Left renal cortex interstitium (tissue), 4 donors: ENCODE measurements around the gene C12orf75. TPM values are rescaled to one million over a fixed set of nuclear protein-coding genes. Genes with fewer than 3 reads are reported as not detected.
A peak's percentile ranks its signal among the peaks of the same experiment; 100 is the strongest.

ENCODE experiments used
- DNase-seq, 4 donors: peaks; one replicate each; pipeline ENCODE4 v3.0.0-alpha.2; 2013; ENCODE audit warnings: low read depth in 4 of 4, low spot score in 2 of 4, missing footprints in 1 of 4
- polyA plus RNA-seq, 4 donors: library from polyadenylated mRNA; unstranded; fragments of 120-200 nt; gene quantifications; one replicate each; pipeline ENCODE4 v1.2.1, GENCODE V29; 2013; ENCODE audit not compliant: insufficient read length in 4 of 4

The C12orf75 gene
- polyA plus RNA-seq, 4 donors, result 75.2 to 81.6 (median 76.9) TPM

DNA sequence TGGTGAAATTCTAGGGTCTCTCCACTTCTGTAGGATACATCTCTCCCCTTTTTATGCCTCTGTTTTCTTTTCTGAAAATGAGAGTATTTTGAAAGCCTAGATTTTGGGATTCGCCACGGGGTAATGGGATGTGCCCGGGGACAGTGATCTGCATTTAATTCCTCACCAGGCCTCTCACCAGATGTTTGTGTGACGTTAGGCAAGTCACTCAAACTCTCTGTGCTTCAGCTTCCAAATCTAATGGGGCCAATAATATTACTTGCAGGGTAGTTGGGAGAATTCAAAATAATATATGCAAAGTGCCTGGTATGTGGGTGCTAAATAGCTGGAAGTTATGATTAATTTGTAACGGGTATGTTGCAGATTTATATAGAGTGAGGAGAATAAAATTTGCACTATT, 78.8 kb downstream of the C12orf75 start:
- DNase-seq, result no peak

- peak; percentile 43 to 59 (median 48) for DNase-seq
Observed at GRCh38 chr12:105409801-105410471, 79.4 kb downstream of the C12orf75 start.

- no peak for DNase-seq
Observed at GRCh38 chr12:105413911-105414487, 83.5 kb downstream of the C12orf75 start.

DNA sequence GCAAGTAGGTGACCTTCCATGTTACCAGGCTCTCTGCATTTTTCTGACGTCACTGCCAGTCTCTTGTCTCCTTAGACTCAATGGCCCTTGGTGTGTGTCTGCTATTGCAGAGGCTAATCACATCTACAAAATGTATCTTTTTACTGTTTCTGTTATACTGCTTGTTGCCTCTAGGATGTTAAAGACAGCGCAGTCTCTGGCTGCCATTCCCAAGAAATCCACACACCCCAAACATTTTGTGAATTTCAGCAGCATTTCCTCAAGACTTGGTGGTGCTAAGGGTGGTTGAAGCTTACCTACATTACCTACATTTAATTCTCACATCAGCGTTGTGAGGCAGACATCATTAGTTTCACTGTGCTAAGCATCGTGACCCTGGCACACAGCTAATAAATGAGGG, 87.2 kb downstream of the C12orf75 start:
- DNase-seq, result no peak

GRCh38 chr12:105418229-105418628, 87.7 kb downstream of the C12orf75 start:
- no peak for DNase-seq

DNA sequence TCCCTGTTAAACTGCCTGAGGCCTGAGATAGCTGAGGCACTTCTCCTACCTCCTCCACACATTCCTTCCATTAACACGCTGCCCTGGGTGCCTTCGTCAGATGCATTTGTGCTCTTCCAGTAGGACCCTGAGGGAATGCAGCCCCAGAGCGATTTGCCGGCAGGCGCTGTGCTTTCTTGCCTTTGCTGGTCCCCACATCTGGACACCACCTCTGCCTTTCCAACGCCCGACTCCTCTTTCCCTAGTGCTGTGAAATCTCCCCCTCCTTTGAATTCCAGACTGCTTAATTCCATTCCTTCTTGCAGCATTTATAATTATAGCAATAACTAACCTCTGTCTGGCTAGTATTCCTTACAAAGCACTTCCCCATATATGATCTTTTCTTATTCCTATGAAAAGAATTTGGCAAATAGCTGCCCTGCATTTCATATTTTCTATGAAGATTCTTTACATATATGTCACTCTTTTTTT, 88.4 kb downstream of the C12orf75 start:
- no peak for DNase-seq

DNA sequence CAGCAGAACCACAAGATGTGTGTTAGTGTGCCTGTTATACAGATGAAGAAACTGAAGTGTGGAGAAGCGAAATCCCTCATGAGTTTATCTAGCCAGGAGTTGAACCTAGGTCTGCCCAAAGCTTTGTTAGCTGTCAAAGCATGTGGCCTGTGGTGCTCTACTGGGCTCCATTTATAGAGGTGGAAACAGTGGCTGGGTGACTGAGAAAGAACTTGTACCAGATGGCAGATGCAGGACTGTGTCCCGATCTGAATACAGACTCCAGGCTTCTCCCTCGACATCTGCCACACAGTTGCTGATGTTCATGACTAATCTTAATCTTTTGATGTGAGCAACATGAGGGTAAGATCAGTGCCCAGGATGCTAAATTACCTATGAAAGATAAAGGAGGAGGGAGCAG, 89.1 kb downstream of the C12orf75 start:
- no peak for DNase-seq

- DNase-seq, result no peak
Observed at GRCh38 chr12:105420046-105420445, 89.6 kb downstream of the C12orf75 start.

DNA sequence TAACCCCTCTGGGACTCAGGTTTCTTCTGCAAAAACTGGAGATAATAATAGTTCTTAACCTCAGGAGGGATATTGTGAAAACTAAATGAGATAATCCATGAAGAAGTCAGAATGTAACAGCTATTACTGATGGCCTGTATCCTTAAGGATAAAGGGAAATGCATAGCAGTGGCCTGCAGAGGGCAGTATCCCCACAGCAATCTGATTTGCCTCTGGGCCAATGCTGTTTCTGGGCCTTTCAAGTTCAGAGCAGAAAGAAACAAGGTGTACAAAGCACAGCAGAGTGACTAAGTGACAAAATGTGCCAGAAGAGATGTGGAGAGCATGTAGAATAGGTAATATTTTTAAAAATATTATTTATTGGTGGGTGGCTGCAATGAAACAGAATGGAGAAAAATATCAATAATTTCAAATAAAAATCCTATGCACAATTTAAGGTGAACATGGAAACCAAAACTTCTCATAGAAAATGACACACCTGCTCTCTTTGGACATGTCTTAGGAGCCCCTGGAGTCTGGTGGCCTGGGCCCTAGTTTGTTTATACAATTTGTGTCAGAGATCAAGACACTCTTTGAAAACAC, 90.3 kb downstream of the C12orf75 start:
- DNase-seq, result peak in 3 of 4 donors; percentile 37 to 65 (median 51)

Other genes with a start within 250 kb of the C12orf75 start
- 1 to 10 TPM in 2 of 4 donors, under 1 TPM in 2; 0.72 to 1.5 (median 1.2) TPM for gene ALDH1L2, start 246.2 kb upstream of the C12orf75 start, polyA plus RNA-seq
- 10 to 100 TPM; 50.7 to 81.4 (median 57.7) TPM for gene WASHC4, start 223.0 kb upstream of the C12orf75 start, polyA plus RNA-seq
- 100 to 1,000 TPM in 2 of 4 donors, 10 to 100 TPM in 2; 67.2 to 111 (median 89.9) TPM for gene APPL2, start 94.5 kb upstream of the C12orf75 start, polyA plus RNA-seq